ENCODE data around the gene PPP2R5C. TPM values are rescaled to one million over a fixed set of nuclear protein-coding genes. Genes with fewer than 3 reads are reported as not detected.

Gene PPP2R5C
- total RNA-seq, 1 experiment from 2014 or later: 80.3 TPM

GRCh38 chr14:101819251-101819990 is 57.9 kb downstream of the PPP2R5C start:
- ChIA-PET POLR2A (interaction anchor here (1.1 kb wide), 1 partner anchor 17 kb away, joined by 6 read pairs; no protein-coding TSS in a partner anchor), CTCF (no interaction called here)
- intact Hi-C loops (cut with micrococcal nuclease; ENCODE audit: unreplicated experiment): no loop called here
- Histone ChIP-seq H3K27me3 (ENCODE audit: control insufficient read depth, insufficient read depth, low read length) (no peaks in the 10 kb centered on the region), H3K4me3 (ENCODE audit: low read depth in 2 of 2, low read length in 2 of 2) (no peak overlapping the region), H3K36me3 (ENCODE audit: control insufficient read depth, insufficient read depth, low read length) (no peaks in the 10 kb centered on the region), H3K9me3 (ENCODE audit: control insufficient read depth, insufficient read depth, low read depth, low read length) (no peaks in the 10 kb centered on the region), H3K27ac (ENCODE audit: low read length) (no peak overlapping the region), H3K4me1 (ENCODE audit: control insufficient read depth, insufficient read depth, low read length) (no peaks in the 10 kb centered on the region; the same call in 1 of the 2 replicates)
- TSS peak; percentile 3 for BruUV-seq (replicated peaks)
- in situ Hi-C loops (cut with HindIII; ENCODE audit: low pct_unique_long_range_greater_than_20kb, low sequenced_read_pairs): no loop called here
- ATAC-seq (no peak), DNase-seq (ENCODE audit: low read depth, low spot score) (no peak)
- TF ChIP-seq SIN3A (IDR thresholded peaks at IDR 0.05; ENCODE audit: borderline replicate concordance, insufficient read depth, low read depth, low read length) (no peak), POLR2AphosphoS5 (IDR thresholded peaks at IDR 0.05; ENCODE audit: low read depth, low read length) (no peak), TCF7L2 (IDR thresholded peaks at IDR 0.05; ENCODE audit: low read depth, low read length) (no peak)
- TF ChIP-seq, protein P1, sequence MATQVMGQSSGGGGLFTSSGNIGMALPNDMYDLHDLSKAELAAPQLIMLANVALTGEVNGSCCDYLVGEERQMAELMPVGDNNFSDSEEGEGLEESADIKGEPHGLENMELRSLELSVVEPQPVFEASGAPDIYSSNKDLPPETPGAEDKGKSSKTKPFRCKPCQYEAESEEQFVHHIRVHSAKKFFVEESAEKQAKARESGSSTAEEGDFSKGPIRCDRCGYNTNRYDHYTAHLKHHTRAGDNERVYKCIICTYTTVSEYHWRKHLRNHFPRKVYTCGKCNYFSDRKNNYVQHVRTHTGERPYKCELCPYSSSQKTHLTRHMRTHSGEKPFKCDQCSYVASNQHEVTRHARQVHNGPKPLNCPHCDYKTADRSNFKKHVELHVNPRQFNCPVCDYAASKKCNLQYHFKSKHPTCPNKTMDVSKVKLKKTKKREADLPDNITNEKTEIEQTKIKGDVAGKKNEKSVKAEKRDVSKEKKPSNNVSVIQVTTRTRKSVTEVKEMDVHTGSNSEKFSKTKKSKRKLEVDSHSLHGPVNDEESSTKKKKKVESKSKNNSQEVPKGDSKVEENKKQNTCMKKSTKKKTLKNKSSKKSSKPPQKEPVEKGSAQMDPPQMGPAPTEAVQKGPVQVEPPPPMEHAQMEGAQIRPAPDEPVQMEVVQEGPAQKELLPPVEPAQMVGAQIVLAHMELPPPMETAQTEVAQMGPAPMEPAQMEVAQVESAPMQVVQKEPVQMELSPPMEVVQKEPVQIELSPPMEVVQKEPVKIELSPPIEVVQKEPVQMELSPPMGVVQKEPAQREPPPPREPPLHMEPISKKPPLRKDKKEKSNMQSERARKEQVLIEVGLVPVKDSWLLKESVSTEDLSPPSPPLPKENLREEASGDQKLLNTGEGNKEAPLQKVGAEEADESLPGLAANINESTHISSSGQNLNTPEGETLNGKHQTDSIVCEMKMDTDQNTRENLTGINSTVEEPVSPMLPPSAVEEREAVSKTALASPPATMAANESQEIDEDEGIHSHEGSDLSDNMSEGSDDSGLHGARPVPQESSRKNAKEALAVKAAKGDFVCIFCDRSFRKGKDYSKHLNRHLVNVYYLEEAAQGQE (IDR thresholded peaks at IDR 0.05; ENCODE audit: insufficient read depth in 1 of 2, low read depth in 2 of 2, low read length in 1 of 2): no peak
- TF ChIP-seq, protein P2, sequence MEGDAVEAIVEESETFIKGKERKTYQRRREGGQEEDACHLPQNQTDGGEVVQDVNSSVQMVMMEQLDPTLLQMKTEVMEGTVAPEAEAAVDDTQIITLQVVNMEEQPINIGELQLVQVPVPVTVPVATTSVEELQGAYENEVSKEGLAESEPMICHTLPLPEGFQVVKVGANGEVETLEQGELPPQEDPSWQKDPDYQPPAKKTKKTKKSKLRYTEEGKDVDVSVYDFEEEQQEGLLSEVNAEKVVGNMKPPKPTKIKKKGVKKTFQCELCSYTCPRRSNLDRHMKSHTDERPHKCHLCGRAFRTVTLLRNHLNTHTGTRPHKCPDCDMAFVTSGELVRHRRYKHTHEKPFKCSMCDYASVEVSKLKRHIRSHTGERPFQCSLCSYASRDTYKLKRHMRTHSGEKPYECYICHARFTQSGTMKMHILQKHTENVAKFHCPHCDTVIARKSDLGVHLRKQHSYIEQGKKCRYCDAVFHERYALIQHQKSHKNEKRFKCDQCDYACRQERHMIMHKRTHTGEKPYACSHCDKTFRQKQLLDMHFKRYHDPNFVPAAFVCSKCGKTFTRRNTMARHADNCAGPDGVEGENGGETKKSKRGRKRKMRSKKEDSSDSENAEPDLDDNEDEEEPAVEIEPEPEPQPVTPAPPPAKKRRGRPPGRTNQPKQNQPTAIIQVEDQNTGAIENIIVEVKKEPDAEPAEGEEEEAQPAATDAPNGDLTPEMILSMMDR (IDR thresholded peaks at IDR 0.05): no peak

DNA sequence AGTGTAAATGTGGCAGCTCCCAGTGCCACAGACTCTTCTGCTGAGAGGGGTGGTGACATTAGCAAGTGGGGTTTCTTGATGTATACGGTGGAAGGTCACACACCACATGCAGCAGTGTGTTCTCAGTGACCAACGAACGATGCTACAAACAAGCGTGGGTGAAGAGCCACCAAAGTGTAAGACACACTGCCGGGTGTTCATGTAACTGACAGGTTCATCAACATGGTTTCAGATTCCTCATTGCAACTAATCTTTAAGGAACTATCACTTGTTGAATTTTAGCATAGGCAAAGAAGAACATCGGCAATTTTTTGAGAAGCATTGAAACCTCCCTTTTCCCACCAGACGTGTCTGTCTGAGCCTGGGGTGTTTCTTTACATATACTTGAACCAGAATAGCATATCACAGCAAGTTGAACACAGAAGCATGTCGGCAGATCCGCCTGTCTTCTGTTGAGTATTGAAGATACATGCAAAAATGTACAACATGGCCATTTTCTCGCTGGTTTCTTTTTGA is 58.8 kb downstream of the PPP2R5C start:
- DNase-seq (ENCODE audit: low read depth, low spot score) (no peak), ATAC-seq (no peak)
- no peak overlapping the region for H3K27ac ChIP-seq (ENCODE audit: low read length)
- no peaks in the 10 kb centered on the region for H3K4me1 ChIP-seq (ENCODE audit: control insufficient read depth, insufficient read depth, low read length)
- BruUV-seq (replicated peaks): no TSS peak
- CTCF ChIA-PET: no interaction called here
- H3K36me3 ChIP-seq (ENCODE audit: control insufficient read depth, insufficient read depth, low read length): no peaks in the 10 kb centered on the region
- no peaks in the 10 kb centered on the region for H3K27me3 ChIP-seq (ENCODE audit: control insufficient read depth, insufficient read depth, low read length)
- intact Hi-C loops (cut with micrococcal nuclease; ENCODE audit: unreplicated experiment) (no loop called here), in situ Hi-C loops (cut with HindIII; ENCODE audit: low pct_unique_long_range_greater_than_20kb, low sequenced_read_pairs) (no loop called here)
- TF ChIP-seq, protein P2 (IDR thresholded peaks at IDR 0.05): no peak
- TF ChIP-seq, protein P1 (IDR thresholded peaks at IDR 0.05; ENCODE audit: insufficient read depth in 1 of 2, low read depth in 2 of 2, low read length in 1 of 2): no peak
- TF ChIP-seq SIN3A (IDR thresholded peaks at IDR 0.05; ENCODE audit: borderline replicate concordance, insufficient read depth, low read depth, low read length): no peak
- TF ChIP-seq POLR2AphosphoS5 (IDR thresholded peaks at IDR 0.05; ENCODE audit: low read depth, low read length): no peak
- TF ChIP-seq TCF7L2 (IDR thresholded peaks at IDR 0.05; ENCODE audit: low read depth, low read length): no peak
- no peaks in the 10 kb centered on the region for H3K9me3 ChIP-seq (ENCODE audit: control insufficient read depth, insufficient read depth, low read depth, low read length)
- no peak overlapping the region for H3K4me3 ChIP-seq (ENCODE audit: low read depth in 2 of 2, low read length in 2 of 2)
- POLR2A ChIA-PET: no interaction called here
